H1 (cell line): Measurements from ENCODE around the gene MAP1LC3A. TPM values are rescaled to one million over a fixed set of nuclear protein-coding genes. Genes with fewer than 3 reads are reported as not detected.

Source experiments
- CTCF ChIA-PET: fragments of 300-600 bp; sonication (Branson Sonifier 250); formaldehyde crosslinking; loops from one replicate; lab custom pipeline; 2021; ENCODE audit not compliant: partially characterized antibody; lab: Charles Lee
- POLR2A ChIA-PET: fragments of 300-600 bp; sonication (Branson Sonifier 250); formaldehyde crosslinking; loops from one replicate; lab custom pipeline; 2021; ENCODE audit warnings: inconsistent platforms; ENCODE audit not compliant: partially characterized antibody; lab: Charles Lee
- DNase-seq, 2 experiments: peaks; one replicate each; pipeline versions ENCODE4 v3.0.0 to v3.0.0-alpha.2; 2010 to 2022; ENCODE audit warnings: low spot score in 2 of 2, low read depth in 1 of 2, mixed read lengths in 1 of 2
- FAIRE-seq: peaks from 2 replicates; lab custom pipeline; 2011; peaks lifted over from hg19 to GRCh38; lab: Jason Lieb, UNC
- H2AFZ ChIP-seq: 2 replicates; pipeline ENCODE4 v1.8.1; 2012; ENCODE audit warnings: low read length, inconsistent platforms
- H2AK5ac ChIP-seq: 2 replicates; pipeline ENCODE4 v1.6.1; 2013; ENCODE audit warnings: low read depth, low read length
- H2BK120ac ChIP-seq: replicated peaks from 2 replicates; pipeline ENCODE3; 2013; ENCODE audit warnings: low read depth, low read length, inconsistent platforms
- H2BK12ac ChIP-seq: 2 replicates; pipeline ENCODE4 v1.6.1; 2013; ENCODE audit warnings: low read depth, low read length
- H2BK15ac ChIP-seq: 2 replicates; pipeline ENCODE4 v1.6.1; 2013; ENCODE audit warnings: low read length
- H2BK20ac ChIP-seq: 2 replicates; pipeline ENCODE4 v1.6.1; 2013; ENCODE audit warnings: low read length
- H2BK5ac ChIP-seq: 2 replicates; pipeline ENCODE4 v1.6.1; 2013; ENCODE audit warnings: low read depth, low read length
- H3K14ac ChIP-seq: 2 replicates; pipeline ENCODE4 v1.6.1; 2013; ENCODE audit warnings: inconsistent platforms; ENCODE audit not compliant: insufficient read length
- H3K18ac ChIP-seq: 2 replicates; pipeline ENCODE4 v1.6.1; 2013; ENCODE audit warnings: low read length; ENCODE audit errors: extremely low read depth
- H3K23ac ChIP-seq: 2 replicates; pipeline ENCODE4 v1.6.1; 2013; ENCODE audit warnings: inconsistent platforms; ENCODE audit not compliant: insufficient read length
- H3K23me2 ChIP-seq: 2 replicates; pipeline ENCODE4 v1.6.1; 2013; ENCODE audit warnings: low read depth, low read length
- H3K27ac ChIP-seq: 2 replicates; pipeline ENCODE4 v1.6.1; 2011; ENCODE audit warnings: low read depth, low read length, inconsistent platforms
- H3K27me3 ChIP-seq, 4 experiments: replicated peaks in 1 of 4; 1 replicate in 1 of 4; 2 replicates in 3 of 4; pipeline versions ENCODE4 v1.6.1 to v1.8.1; 2011 to 2013; ENCODE audit warnings: low read length in 3 of 4, mild to moderate bottlenecking in 3 of 4, inconsistent platforms in 2 of 4, mixed read lengths in 2 of 4, moderate library complexity in 1 of 4; ENCODE audit not compliant: control insufficient read depth in 3 of 4, insufficient read depth in 3 of 4; ENCODE audit errors: extremely low read depth in 1 of 4
- H3K36me3 ChIP-seq, 4 experiments: 2 replicates each; pipeline versions ENCODE4 v1.6.1 to v1.8.1; 2011 to 2013; ENCODE audit warnings: mild to moderate bottlenecking in 4 of 4, low read length in 3 of 4, moderate library complexity in 2 of 4, control low read depth in 1 of 4, inconsistent platforms in 1 of 4; ENCODE audit not compliant: insufficient read depth in 4 of 4, control insufficient read depth in 2 of 4
- H3K4ac ChIP-seq: replicated peaks from 2 replicates; pipeline ENCODE3; 2013; ENCODE audit warnings: low read length, low read depth, mixed read lengths, inconsistent platforms; ENCODE audit not compliant: insufficient read length
- H3K4me1 ChIP-seq, 4 experiments: replicated peaks in 1 of 4; 1 replicate in 1 of 4; 2 replicates in 3 of 4; pipeline versions ENCODE4 v1.6.1 to v1.8.1; 2011 to 2013; ENCODE audit warnings: low read length in 3 of 4, inconsistent platforms in 2 of 4, mixed read lengths in 1 of 4; ENCODE audit not compliant: insufficient read depth in 4 of 4, control insufficient read depth in 3 of 4
- H3K4me2 ChIP-seq, 2 experiments: 2 replicates each; pipeline versions ENCODE4 v1.6.1 to v1.8.1; 2011 to 2013; ENCODE audit warnings: low read depth in 2 of 2, low read length in 2 of 2, control low read depth in 1 of 2, inconsistent platforms in 1 of 2, mild to moderate bottlenecking in 1 of 2; ENCODE audit not compliant: insufficient read depth in 1 of 2
- H3K4me3 ChIP-seq, 4 experiments: fragments of 200-600, 300-600 bp in 1 of 4; sonication (generic), shearing (Covaris generic), sonication (Bioruptor Twin) in 1 of 4; 2 replicates each; pipeline versions ENCODE4 v1.5.1 to v1.8.1; 2011 to 2016; ENCODE audit warnings: low read length in 4 of 4, low read depth in 3 of 4, control low read depth in 2 of 4, inconsistent platforms in 2 of 4, mild to moderate bottlenecking in 2 of 4, mixed read lengths in 1 of 4, moderate library complexity in 1 of 4; ENCODE audit not compliant: insufficient read depth in 2 of 4; ENCODE audit errors: extremely low read depth in 1 of 4
- H3K56ac ChIP-seq: replicated peaks from 2 replicates; pipeline ENCODE3; 2013; ENCODE audit warnings: low read depth, mild to moderate bottlenecking, mixed read lengths, low read length, inconsistent platforms; ENCODE audit not compliant: insufficient read length
- H3K79me1 ChIP-seq: 2 replicates; pipeline ENCODE4 v1.6.1; 2013; ENCODE audit warnings: low read depth, low read length, control low read depth
- H3K79me2 ChIP-seq, 2 experiments: 2 replicates each; pipeline versions ENCODE4 v1.6.1 to v1.8.1; 2012 to 2013; ENCODE audit warnings: low read length in 2 of 2, mild to moderate bottlenecking in 2 of 2, inconsistent platforms in 1 of 2; ENCODE audit not compliant: insufficient read depth in 2 of 2, control insufficient read depth in 1 of 2
- H3K9ac ChIP-seq, 4 experiments: replicated peaks in 1 of 4; 1 replicate in 1 of 4; 2 replicates in 3 of 4; pipeline versions ENCODE4 v1.6.1 to v1.8.1; 2011 to 2013; ENCODE audit warnings: low read depth in 3 of 4, low read length in 3 of 4, control low read depth in 2 of 4, mild to moderate bottlenecking in 2 of 4, moderate library complexity in 2 of 4, inconsistent platforms in 1 of 4; ENCODE audit errors: extremely low read depth in 1 of 4
- H3K9me3 ChIP-seq, 2 experiments: 2 replicates each; pipeline versions ENCODE4 v1.6.1 to v1.8.1; 2012 to 2013; ENCODE audit warnings: mild to moderate bottlenecking in 2 of 2, moderate library complexity in 2 of 2, control low read depth in 1 of 2, inconsistent platforms in 1 of 2, low read depth in 1 of 2, low read length in 1 of 2, mixed read lengths in 1 of 2; ENCODE audit not compliant: insufficient read depth in 2 of 2
- H4K20me1 ChIP-seq, 2 experiments: replicated peaks in 1 of 2; 2 replicates each; pipeline versions ENCODE3 to v1.8.1; 2011 to 2013; ENCODE audit warnings: inconsistent platforms in 2 of 2, low read length in 2 of 2, mild to moderate bottlenecking in 1 of 2; ENCODE audit not compliant: insufficient read depth in 2 of 2, control insufficient read depth in 1 of 2
- H4K5ac ChIP-seq: 2 replicates; pipeline ENCODE4 v1.6.1; 2013; ENCODE audit warnings: low read length, low read depth, mixed read lengths, inconsistent platforms; ENCODE audit not compliant: insufficient read length
- H4K8ac ChIP-seq: 2 replicates; pipeline ENCODE4 v1.8.0; 2013; ENCODE audit warnings: mild to moderate bottlenecking, moderate library complexity, low read length, inconsistent platforms; ENCODE audit not compliant: insufficient read depth; ENCODE audit errors: extremely low read depth
- H4K91ac ChIP-seq: replicated peaks from 2 replicates; pipeline ENCODE3; 2013; ENCODE audit warnings: low read length, mixed read lengths, inconsistent platforms; ENCODE audit not compliant: insufficient read length
- CHD1 ChIP-seq: IDR thresholded peaks from 2 replicates; pipeline ENCODE4 v1.6.1; 2012; ENCODE audit warnings: low read depth, low read length, improper control_type of control experiment
- EP300 ChIP-seq, 2 experiments: IDR thresholded peaks; 1 replicate in 1 of 2; 2 replicates in 1 of 2; pipeline ENCODE4 v1.6.1; 2011 to 2012; ENCODE audit warnings: low read depth in 2 of 2, low read length in 2 of 2, mild to moderate bottlenecking in 2 of 2, borderline replicate concordance in 1 of 2, inconsistent platforms in 1 of 2, moderate library complexity in 1 of 2
- EZH2 ChIP-seq: fragments of 200-600 bp; sonication (generic); IDR thresholded peaks from 2 replicates; pipeline ENCODE4 v1.7.1; 2012; ENCODE audit warnings: low read depth, mild to moderate bottlenecking, moderate library complexity, low read length, inconsistent platforms; ENCODE audit not compliant: severe bottlenecking
- RFX5 ChIP-seq: IDR thresholded peaks from 2 replicates; pipeline ENCODE4 v1.6.1; 2011; ENCODE audit warnings: low read depth, low read length, improper control_type of control experiment, borderline replicate concordance
- SP1 ChIP-seq: IDR thresholded peaks from 2 replicates; pipeline ENCODE4 v1.6.1; 2011; ENCODE audit warnings: low read depth, low read length
- SRF ChIP-seq: IDR thresholded peaks from 2 replicates; pipeline ENCODE4 v1.6.1; 2011; ENCODE audit warnings: mild to moderate bottlenecking, low read depth, low read length, moderate library complexity
- YY1 ChIP-seq: IDR thresholded peaks from 2 replicates; pipeline ENCODE4 v1.6.1; 2011; ENCODE audit warnings: low read depth, mild to moderate bottlenecking, low read length
- WGBS, 2 experiments: shearing (Covaris generic) in 1 of 2; methylation state at CpG; one replicate each; pipeline versions ENCODE4 v1.1.6 to v1.1.7; 2013 to 2015; ENCODE audit warnings: low lambda C conversion rate in 2 of 2, mixed read lengths in 2 of 2, inconsistent platforms in 1 of 2, low coverage in 1 of 2, missing lambda C conversion rate in 1 of 2; ENCODE audit not compliant: insufficient replicate concordance in 2 of 2, insufficient coverage in 1 of 2, insufficient read length in 1 of 2; ENCODE audit errors: extremely low coverage in 1 of 2, missing lambda C conversion rate in 1 of 2; 5-methylcytosine and 5-hydroxymethylcytosine counted together
- polyA plus RNA-seq, 7 experiments: library from polyadenylated mRNA; depleted of rRNA in 3 of 7; stranded (reverse) in 5 of 7; unstranded in 2 of 7; fragments of >200 nt in 5 of 7; fragments of 200-250 nt in 2 of 7; gene quantifications; 1 replicate in 5 of 7; 2 replicates in 1 of 7; 4 replicates in 1 of 7; pipeline versions ENCODE4 v1.2.1 to v1.2.3, GENCODE V29; 2011 to 2013; ENCODE audit warnings: missing spikeins in 2 of 7, mixed read lengths in 2 of 7
- total RNA-seq: library from RNA; stranded (reverse); fragmentation: NEBNext Ultra II Directional; extraction: Animal tissue kit (Norgen Biotek cat#: 25700); gene quantifications from 2 replicates; pipeline ENCODE4 v1.2.1, GENCODE V29; 2021
- TF ChIP-seq, protein P1 (sequence below): IDR thresholded peaks from 2 replicates; pipeline ENCODE4 v1.6.1; 2012; ENCODE audit warnings: low read length, inconsistent platforms

The MAP1LC3A gene
- total and polyA plus RNA-seq, 2 of the 8 experiments (the other 6 are each of a cell fraction or from before 2014, with no cell fraction given) = 5.0 to 6.1 TPM

DNA sequence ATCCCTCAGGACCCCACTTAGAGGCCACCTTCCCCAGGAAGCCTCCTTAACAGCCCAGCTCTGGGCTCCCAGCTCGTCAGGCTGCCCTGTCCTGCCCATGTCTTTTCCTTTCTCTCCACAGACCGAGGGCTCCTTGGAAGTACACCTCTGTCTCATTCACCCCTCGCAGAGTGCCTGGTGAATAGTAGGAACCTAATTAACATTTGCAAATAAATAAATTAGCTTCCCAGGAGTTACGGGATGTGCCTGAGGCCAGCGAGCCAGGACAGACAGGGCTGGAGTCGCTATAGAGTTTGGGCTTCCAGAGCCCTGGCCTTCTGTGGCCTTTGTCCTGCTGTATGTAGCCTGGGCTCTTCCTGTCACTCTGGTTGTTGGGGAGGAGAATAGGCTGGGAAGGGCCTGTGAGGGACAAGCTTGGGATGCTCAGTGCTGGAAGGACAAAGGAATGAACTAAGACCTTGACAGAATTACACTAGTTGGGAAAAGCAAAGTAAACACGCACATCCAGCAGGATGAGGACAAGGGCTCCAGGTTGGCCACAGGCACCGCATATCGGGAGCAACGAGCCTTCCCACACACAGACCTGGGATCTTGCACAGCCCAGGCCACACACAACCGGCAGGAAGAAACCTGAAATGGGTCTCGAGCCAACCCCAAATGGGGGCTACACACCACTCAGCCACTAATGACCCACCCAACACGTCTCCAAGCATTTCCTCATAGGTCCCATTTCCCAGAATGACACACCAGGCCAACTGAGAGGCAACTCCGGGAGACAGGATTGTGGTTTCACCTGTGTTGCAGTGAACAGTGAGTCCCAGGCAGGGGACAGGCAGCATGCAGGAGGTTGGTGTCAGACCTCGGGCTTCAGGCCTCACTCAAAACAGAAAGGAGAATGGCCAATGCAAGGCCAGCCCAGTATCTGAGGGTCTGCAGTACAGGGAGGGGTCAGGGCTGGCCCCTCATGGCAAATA is 9.7 kb downstream of the MAP1LC3A start:
- Histone ChIP-seq H2AFZ (no peak overlapping the region), H3K27ac (no peak overlapping the region), H2AK5ac (no peak overlapping the region), H3K23ac (no peak overlapping the region), H4K8ac (no peak overlapping the region), H3K18ac (no peak overlapping the region), H3K4me2 (no peak overlapping the region), H3K9ac (no peak overlapping the region), H2BK120ac (no peak overlapping the region), H2BK5ac (peak overlapping the region; percentile 66; the same call in 1 of the 2 replicates), H3K4me3 (no peak overlapping the region), H3K56ac (no peak overlapping the region), H3K79me1 (peaks cover 6% of the 10 kb centered on the region; the same call in 1 of the 2 replicates), H3K23me2 (peaks cover 3% of the 10 kb centered on the region), H3K4me1 (0 out of 7 replicates have a peak, but pooled peaks cover 0 to 4% (median 1%) of the 10 kb centered on the region in 4 experiments), H3K14ac (no peak overlapping the region), H3K79me2 (no peaks in the 10 kb centered on the region), H4K91ac (no peak overlapping the region), H3K36me3 (peaks cover 0 to 2% (median 0%) of the 10 kb centered on the region in 4 experiments; a peak in 1 of 8 replicates), H3K27me3 (no peaks in the 10 kb centered on the region; a peak in 1 of 7 replicates), H2BK20ac (no peak overlapping the region), H4K20me1 (peaks cover 0 to 4% of the 10 kb centered on the region in 2 experiments), H2BK12ac (no peak overlapping the region), H4K5ac (no peak overlapping the region), H3K4ac (no peak overlapping the region), H2BK15ac (no peak overlapping the region), H3K9me3 (no peaks in the 10 kb centered on the region)
- ChIA-PET POLR2A (interaction anchor here (1.1 to 2.0 kb wide), 2 partner anchors 10 to 25 kb away, joined by 3 to 8 read pairs; partner anchors contain the start of gene MAP1LC3A), CTCF (interaction anchor here (1.6 to 1.9 kb wide), 2 partner anchors 8 to 140 kb away, joined by 4 to 7 read pairs; no protein-coding TSS in a partner anchor)
- FAIRE-seq = no peak
- DNase-seq = no peak
- 82% methylated on average over 15 of the region's 15 CpGs; no CpG with 5 or more reads in 1 of the 2 experiments for WGBS, 2 experiments
- TF ChIP-seq, protein P1, sequence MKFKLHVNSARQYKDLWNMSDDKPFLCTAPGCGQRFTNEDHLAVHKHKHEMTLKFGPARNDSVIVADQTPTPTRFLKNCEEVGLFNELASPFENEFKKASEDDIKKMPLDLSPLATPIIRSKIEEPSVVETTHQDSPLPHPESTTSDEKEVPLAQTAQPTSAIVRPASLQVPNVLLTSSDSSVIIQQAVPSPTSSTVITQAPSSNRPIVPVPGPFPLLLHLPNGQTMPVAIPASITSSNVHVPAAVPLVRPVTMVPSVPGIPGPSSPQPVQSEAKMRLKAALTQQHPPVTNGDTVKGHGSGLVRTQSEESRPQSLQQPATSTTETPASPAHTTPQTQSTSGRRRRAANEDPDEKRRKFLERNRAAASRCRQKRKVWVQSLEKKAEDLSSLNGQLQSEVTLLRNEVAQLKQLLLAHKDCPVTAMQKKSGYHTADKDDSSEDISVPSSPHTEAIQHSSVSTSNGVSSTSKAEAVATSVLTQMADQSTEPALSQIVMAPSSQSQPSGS = no peak
- TF ChIP-seq SP1 (no peak), SRF (no peak), YY1 (no peak), CHD1 (no peak), RFX5 (no peak), EZH2 (no peak), EP300 (IDR thresholded peaks at IDR 0.05; ENCODE audit: borderline replicate concordance in 1 of 2, low read depth in 2 of 2, low read length in 2 of 2) (no peak)
